Measurements from ENCODE around the gene NUDT17.

The NUDT17 gene

DNA sequence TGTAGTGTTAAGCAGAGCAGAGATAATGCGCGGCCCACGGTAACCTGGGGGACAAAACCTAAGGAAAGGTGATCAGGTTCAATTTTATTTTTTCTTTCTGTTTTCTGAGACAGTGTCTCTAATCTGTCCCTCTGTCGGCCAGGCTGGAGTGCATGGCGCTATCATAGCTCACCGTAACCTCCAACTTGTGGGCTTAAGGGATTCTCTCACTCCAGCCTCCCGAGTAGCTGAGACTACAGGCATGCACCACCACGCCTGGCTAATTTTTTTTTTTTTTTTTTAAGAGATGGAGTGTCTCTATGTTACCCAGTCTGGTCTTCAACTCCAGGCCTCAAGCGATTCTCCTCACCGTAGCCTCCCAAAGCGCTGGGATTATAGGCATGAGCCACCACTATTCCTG is 41.0 kb downstream of the NUDT17 start:
- no peak overlapping the region for H3K9ac ChIP-seq
- no peaks in the 10 kb centered on the region for H3K27me3 ChIP-seq (ENCODE audit: control insufficient read depth, insufficient read depth, low read length)
- H3K4me3 ChIP-seq (ENCODE audit: low read depth, low read length): peak overlapping the region; percentile 59
- TF ChIP-seq, protein P1, sequence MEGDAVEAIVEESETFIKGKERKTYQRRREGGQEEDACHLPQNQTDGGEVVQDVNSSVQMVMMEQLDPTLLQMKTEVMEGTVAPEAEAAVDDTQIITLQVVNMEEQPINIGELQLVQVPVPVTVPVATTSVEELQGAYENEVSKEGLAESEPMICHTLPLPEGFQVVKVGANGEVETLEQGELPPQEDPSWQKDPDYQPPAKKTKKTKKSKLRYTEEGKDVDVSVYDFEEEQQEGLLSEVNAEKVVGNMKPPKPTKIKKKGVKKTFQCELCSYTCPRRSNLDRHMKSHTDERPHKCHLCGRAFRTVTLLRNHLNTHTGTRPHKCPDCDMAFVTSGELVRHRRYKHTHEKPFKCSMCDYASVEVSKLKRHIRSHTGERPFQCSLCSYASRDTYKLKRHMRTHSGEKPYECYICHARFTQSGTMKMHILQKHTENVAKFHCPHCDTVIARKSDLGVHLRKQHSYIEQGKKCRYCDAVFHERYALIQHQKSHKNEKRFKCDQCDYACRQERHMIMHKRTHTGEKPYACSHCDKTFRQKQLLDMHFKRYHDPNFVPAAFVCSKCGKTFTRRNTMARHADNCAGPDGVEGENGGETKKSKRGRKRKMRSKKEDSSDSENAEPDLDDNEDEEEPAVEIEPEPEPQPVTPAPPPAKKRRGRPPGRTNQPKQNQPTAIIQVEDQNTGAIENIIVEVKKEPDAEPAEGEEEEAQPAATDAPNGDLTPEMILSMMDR (IDR thresholded peaks at IDR 0.05): no peak
- H3K4me1 ChIP-seq: no peaks in the 10 kb centered on the region
- H3K36me3 ChIP-seq (ENCODE audit: control insufficient read depth, insufficient read depth, low read length): no peaks in the 10 kb centered on the region
- peak overlapping the region; percentile 91 for H3K4me2 ChIP-seq (ENCODE audit: low read length)
- H3K9me3 ChIP-seq (ENCODE audit: control insufficient read depth, low read length): no peaks in the 10 kb centered on the region
- H3K27ac ChIP-seq: no peak overlapping the region
- H2AFZ ChIP-seq: peak overlapping the region; percentile 70
- H3K79me2 ChIP-seq: no peaks in the 10 kb centered on the region

DNA sequence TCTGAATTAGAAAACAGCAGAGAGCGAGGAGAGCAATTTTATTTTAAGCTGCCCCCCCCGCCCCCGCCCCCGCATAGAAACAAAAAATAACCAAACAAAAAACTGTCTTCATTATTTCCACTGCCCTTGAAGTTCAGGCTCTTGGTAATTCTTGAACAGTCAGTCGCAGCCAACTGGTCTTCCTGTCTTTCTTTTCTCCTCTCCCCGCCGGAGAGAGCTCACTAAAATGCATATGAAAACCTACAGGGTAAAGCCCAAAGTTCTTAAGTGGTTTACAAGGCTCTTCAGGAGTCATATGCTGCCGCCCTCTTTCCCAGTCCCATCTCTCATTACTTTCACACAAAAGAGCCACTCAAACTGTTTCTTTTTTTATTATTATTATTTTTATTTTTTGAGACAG is 41.4 kb downstream of the NUDT17 start:
- Histone ChIP-seq H3K4me3 (ENCODE audit: low read depth, low read length) (no peak overlapping the region), H3K27ac (no peak overlapping the region), H3K9ac (no peak overlapping the region), H3K4me2 (ENCODE audit: low read length) (no peak overlapping the region), H3K27me3 (ENCODE audit: control insufficient read depth, insufficient read depth, low read length) (no peaks in the 10 kb centered on the region), H3K79me2 (no peaks in the 10 kb centered on the region), H3K9me3 (ENCODE audit: control insufficient read depth, low read length) (no peaks in the 10 kb centered on the region), H3K4me1 (no peaks in the 10 kb centered on the region), H2AFZ (no peak overlapping the region), H3K36me3 (ENCODE audit: control insufficient read depth, insufficient read depth, low read length) (no peaks in the 10 kb centered on the region)
- TF ChIP-seq, protein P1 (IDR thresholded peaks at IDR 0.05): no peak

DNA sequence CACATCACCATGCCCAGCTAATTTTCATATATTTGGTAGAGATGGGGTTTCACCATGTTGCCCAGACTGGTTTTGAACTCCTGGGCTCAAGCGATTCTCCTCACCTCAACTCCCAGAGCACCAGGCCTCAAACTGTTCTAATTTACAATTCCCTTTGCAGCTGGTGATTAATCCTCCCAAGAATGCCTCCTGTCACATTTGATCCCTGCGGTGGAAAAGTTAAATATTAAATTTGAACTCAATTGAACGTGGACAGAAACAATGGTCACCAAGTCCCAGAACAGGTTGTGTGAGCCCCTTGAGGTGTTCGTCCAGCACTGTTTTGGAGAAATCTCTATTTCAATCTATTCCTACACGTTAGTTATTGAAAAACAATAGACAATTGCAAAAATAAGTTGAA is 42.2 kb downstream of the NUDT17 start:
- no peak overlapping the region for H3K27ac ChIP-seq

DNA sequence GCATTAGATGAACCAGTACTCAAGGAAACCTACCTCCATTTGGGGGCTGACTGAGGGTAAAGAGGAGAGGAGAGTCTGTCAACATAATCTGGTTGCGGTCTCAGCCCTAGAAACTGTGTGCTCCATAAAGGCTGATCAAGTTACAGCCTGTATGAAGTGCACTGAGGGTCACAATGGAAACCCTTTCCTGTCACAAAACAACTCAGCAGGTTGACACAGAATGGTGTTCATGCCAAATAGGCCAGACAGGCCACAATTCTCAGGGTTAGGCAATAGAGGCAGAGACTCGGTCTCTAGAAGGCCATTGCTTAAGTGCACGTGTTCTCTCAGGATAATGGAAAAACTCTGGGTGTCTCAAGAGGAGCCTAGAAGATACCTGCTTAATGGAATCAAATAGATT is 44.3 kb downstream of the NUDT17 start:
- H3K9ac ChIP-seq: no peak overlapping the region
- H3K4me3 ChIP-seq (ENCODE audit: low read depth, low read length): no peak overlapping the region
- H3K9me3 ChIP-seq (ENCODE audit: control insufficient read depth, low read length): no peaks in the 10 kb centered on the region
- H3K79me2 ChIP-seq: no peaks in the 10 kb centered on the region
- no peaks in the 10 kb centered on the region for H3K36me3 ChIP-seq (ENCODE audit: control insufficient read depth, insufficient read depth, low read length)
- no peaks in the 10 kb centered on the region for H3K27me3 ChIP-seq (ENCODE audit: control insufficient read depth, insufficient read depth, low read length)
- peaks cover 5% of the 10 kb centered on the region for H3K4me1 ChIP-seq
- no peak overlapping the region for H3K27ac ChIP-seq
- TF ChIP-seq, protein P1 (IDR thresholded peaks at IDR 0.05): no peak
- no peak overlapping the region for H3K4me2 ChIP-seq (ENCODE audit: low read length)
- H2AFZ ChIP-seq: no peak overlapping the region

More for the DNA sequence above, 42.2 kb downstream of the NUDT17 start:
- H3K36me3 ChIP-seq (ENCODE audit: control insufficient read depth, insufficient read depth, low read length): no peaks in the 10 kb centered on the region
- TF ChIP-seq, protein P1 (IDR thresholded peaks at IDR 0.05): no peak
- H3K4me3 ChIP-seq (ENCODE audit: low read depth, low read length): no peak overlapping the region
- H3K27me3 ChIP-seq (ENCODE audit: control insufficient read depth, insufficient read depth, low read length): no peaks in the 10 kb centered on the region
- no peak overlapping the region for H3K4me2 ChIP-seq (ENCODE audit: low read length)
- no peak overlapping the region for H2AFZ ChIP-seq
- no peak overlapping the region for H3K9ac ChIP-seq
- H3K9me3 ChIP-seq (ENCODE audit: control insufficient read depth, low read length): no peaks in the 10 kb centered on the region
- no peaks in the 10 kb centered on the region for H3K79me2 ChIP-seq
- H3K4me1 ChIP-seq: peaks cover 3% of the 10 kb centered on the region

DNA sequence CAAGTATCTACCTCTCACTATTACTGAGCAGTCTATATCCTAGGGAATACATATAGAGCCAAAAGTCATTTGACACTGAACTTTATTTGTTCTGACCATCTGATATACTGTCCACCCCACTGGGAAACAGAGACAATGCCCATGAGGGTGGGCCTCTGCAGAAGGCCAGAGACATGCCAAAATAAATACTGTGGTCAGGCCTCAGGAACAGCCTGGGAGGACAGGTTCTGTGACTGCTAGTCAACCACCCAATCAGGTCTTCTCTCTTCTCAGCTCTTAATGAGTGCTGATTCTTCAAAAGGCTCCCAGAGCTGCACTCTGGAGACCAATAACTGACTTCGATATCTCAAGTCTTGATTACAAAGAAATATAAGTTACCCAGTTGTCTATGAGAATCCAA is 45.7 kb downstream of the NUDT17 start:
- no peak overlapping the region for H3K9ac ChIP-seq

More for the DNA sequence above, 45.7 kb downstream of the NUDT17 start:
- Histone ChIP-seq H3K4me2 (ENCODE audit: low read length) (no peak overlapping the region), H3K4me3 (ENCODE audit: low read depth, low read length) (no peak overlapping the region), H3K36me3 (ENCODE audit: control insufficient read depth, insufficient read depth, low read length) (no peaks in the 10 kb centered on the region), H2AFZ (peak overlapping the region; percentile 78), H3K27me3 (ENCODE audit: control insufficient read depth, insufficient read depth, low read length) (no peaks in the 10 kb centered on the region), H3K27ac (peak overlapping the region; percentile 80), H3K9me3 (ENCODE audit: control insufficient read depth, low read length) (no peaks in the 10 kb centered on the region), H3K4me1 (peaks cover 5% of the 10 kb centered on the region), H3K79me2 (no peaks in the 10 kb centered on the region)
- TF ChIP-seq, protein P1 (IDR thresholded peaks at IDR 0.05): no peak

Measured in parathyroid adenoma (tissue), 2 donors.